ENCODE results near the gene DCTPP1. TPM values are rescaled to one million over a fixed set of nuclear protein-coding genes. Genes with fewer than 3 reads are reported as not detected.

The DCTPP1 gene
- total and polyA plus RNA-seq, 9 of the 15 experiments (the other 6 are each of a cell fraction or from before 2014, with no cell fraction given): 45.0 to 132 (median 80.6) TPM

DNA sequence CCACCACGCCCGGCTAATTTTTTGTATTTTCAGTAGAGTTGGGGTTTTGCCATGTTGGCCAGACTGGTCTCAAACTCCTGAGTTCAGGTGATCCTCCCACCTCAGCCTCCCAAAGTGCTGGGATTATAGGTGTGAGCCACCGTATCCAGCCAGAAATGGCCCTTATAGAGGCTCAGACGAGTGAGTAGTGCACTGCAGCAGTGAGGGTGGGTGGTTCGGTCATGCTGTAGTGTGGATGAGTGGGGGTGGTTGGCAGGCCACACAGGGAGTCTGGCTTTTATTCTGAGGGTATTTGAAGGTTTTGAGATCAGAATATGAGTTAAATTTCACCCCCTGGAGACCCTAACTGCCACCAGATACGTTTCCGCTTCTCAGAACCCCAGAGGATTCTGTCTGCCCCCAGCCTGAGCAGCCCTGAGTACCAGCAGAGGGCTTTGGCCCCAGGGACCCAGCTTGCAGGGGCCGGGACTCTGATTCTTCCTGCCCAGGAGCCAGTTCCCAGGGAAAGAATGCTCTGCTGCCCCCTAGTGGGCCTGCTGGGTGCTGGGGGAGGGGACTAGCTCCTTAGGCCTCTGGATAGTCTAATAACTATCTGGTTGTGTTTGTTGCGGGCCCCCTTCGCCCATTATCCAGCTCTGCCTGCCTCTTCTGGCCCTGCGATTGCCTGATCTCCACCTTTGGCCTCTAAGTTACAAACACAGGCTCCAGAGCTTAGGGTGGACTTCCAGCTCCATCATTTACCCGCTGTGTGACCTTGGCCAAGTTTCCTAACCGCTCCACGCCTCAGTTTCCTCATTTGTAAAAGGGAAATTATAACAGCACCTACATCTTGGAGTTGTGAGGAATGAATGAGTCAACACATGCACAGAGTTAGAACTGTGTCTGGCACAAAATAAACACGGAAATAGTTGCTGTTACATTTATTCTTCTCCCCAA, 20.4 kb downstream of the DCTPP1 start (continued):
- TF ChIP-seq, protein P1, sequence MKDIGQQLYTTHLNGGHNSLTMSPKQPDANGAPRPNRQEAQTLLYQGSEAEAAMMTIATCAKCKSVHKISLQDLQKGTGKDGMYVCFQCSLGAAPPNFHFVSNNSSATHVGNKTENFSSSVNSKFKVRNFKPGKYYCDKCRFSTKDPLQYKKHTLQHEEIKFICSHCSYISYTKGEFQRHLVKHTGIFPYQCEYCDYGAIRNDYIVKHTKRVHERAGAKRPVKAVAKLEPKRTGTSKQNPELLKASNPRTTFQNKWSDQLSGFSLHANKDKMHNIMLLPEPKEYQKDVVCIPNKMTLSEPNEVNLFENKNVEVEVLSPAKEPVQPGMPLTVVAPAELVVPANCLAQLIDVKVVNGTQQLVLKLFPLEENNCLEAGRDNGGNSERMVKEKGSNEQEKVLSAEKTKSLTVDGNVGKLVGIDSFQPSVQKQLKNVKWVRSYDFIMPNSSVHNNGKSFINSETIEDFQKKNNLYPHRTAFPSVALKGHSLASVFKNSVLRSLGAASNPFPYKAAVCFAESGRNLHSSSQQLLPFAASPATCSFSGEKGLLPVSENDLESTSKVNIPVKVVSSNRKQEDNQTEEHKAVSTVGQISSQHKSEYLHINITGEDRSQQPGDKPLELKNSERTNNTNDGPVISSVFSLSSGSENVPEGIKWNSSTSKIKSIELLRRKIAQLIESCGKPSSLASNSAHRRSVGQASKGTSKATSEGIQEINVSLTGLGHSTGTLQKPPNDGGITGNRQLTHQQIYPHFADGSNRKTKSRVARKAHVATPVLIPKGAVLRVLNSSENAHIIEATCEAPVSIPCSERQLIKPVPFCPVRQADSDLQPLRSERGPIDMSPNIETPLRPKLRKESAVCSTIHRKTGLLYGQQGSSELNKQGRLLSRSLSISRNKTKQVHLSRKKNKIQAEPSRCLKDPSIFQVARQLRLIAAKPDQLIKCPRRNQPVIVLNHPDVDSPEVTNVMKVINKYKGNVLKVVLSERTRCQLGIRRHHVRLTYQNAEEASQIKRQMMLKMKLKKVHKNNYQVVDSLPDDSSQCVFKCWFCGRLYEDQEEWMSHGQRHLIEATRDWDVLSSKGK (CRISPR knock-in tag; IDR thresholded peaks at IDR 0.05): no peak
- TF ChIP-seq ZNF830 (CRISPR knock-in tag; IDR thresholded peaks at IDR 0.05): no peak
- TF ChIP-seq DIDO1 (tag; IDR thresholded peaks at IDR 0.05; ENCODE audit: low read depth): no peak
- no peak for TF ChIP-seq DMBX1 (CRISPR knock-in tag; IDR thresholded peaks at IDR 0.05; ENCODE audit: borderline replicate concordance)
- no peak for TF ChIP-seq FUS (optimal IDR thresholded peaks at IDR 0.05; ENCODE audit: low read depth, low read length)
- TF ChIP-seq HDGF (IDR thresholded peaks at IDR 0.05): 0 out of 2 replicates have a peak, but pooled peaks have one; percentile 20
- no peak for TF ChIP-seq ZNF589 (CRISPR knock-in tag; IDR thresholded peaks at IDR 0.05; ENCODE audit: low read depth)
- no peak for TF ChIP-seq PYGO2 (tag; IDR thresholded peaks at IDR 0.05)
- TF ChIP-seq EGR1 (conservative IDR thresholded peaks at IDR 0.05): no peak; the same call in 1 of the 2 replicates
- TF ChIP-seq SPI1 (IDR thresholded peaks at IDR 0.05; ENCODE audit: borderline replicate concordance, low read depth, low read length): no peak
- TF ChIP-seq, protein P2, sequence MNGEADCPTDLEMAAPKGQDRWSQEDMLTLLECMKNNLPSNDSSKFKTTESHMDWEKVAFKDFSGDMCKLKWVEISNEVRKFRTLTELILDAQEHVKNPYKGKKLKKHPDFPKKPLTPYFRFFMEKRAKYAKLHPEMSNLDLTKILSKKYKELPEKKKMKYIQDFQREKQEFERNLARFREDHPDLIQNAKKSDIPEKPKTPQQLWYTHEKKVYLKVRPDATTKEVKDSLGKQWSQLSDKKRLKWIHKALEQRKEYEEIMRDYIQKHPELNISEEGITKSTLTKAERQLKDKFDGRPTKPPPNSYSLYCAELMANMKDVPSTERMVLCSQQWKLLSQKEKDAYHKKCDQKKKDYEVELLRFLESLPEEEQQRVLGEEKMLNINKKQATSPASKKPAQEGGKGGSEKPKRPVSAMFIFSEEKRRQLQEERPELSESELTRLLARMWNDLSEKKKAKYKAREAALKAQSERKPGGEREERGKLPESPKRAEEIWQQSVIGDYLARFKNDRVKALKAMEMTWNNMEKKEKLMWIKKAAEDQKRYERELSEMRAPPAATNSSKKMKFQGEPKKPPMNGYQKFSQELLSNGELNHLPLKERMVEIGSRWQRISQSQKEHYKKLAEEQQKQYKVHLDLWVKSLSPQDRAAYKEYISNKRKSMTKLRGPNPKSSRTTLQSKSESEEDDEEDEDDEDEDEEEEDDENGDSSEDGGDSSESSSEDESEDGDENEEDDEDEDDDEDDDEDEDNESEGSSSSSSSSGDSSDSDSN (IDR thresholded peaks at IDR 0.05; ENCODE audit: borderline replicate concordance in 1 of 2, low read depth in 2 of 2, low read length in 2 of 2): peak in 1 of 2 experiments; percentile 57; a peak in 1 of 4 replicates
- TF ChIP-seq HNRNPL (IDR thresholded peaks at IDR 0.05; ENCODE audit: low read depth, low read length): no peak
- TF ChIP-seq, protein P3, sequence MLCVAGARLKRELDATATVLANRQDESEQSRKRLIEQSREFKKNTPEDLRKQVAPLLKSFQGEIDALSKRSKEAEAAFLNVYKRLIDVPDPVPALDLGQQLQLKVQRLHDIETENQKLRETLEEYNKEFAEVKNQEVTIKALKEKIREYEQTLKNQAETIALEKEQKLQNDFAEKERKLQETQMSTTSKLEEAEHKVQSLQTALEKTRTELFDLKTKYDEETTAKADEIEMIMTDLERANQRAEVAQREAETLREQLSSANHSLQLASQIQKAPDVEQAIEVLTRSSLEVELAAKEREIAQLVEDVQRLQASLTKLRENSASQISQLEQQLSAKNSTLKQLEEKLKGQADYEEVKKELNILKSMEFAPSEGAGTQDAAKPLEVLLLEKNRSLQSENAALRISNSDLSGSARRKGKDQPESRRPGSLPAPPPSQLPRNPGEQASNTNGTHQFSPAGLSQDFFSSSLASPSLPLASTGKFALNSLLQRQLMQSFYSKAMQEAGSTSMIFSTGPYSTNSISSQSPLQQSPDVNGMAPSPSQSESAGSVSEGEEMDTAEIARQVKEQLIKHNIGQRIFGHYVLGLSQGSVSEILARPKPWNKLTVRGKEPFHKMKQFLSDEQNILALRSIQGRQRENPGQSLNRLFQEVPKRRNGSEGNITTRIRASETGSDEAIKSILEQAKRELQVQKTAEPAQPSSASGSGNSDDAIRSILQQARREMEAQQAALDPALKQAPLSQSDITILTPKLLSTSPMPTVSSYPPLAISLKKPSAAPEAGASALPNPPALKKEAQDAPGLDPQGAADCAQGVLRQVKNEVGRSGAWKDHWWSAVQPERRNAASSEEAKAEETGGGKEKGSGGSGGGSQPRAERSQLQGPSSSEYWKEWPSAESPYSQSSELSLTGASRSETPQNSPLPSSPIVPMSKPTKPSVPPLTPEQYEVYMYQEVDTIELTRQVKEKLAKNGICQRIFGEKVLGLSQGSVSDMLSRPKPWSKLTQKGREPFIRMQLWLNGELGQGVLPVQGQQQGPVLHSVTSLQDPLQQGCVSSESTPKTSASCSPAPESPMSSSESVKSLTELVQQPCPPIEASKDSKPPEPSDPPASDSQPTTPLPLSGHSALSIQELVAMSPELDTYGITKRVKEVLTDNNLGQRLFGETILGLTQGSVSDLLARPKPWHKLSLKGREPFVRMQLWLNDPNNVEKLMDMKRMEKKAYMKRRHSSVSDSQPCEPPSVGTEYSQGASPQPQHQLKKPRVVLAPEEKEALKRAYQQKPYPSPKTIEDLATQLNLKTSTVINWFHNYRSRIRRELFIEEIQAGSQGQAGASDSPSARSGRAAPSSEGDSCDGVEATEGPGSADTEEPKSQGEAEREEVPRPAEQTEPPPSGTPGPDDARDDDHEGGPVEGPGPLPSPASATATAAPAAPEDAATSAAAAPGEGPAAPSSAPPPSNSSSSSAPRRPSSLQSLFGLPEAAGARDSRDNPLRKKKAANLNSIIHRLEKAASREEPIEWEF (CRISPR knock-in tag; IDR thresholded peaks at IDR 0.05): no peak

All from K562 (cell line).